Anterior cingulate cortex (tissue), 58 donors: Measurements from ENCODE around the gene CDKN2B.
"Not testable (repeated sequence)": the region's sequence is repeated elsewhere in the genome, so short reads cannot be mapped to it uniquely, and the experiment has no call there.

ENCODE experiments used
- DNase-seq, 58 donors: peaks; one replicate each; lab custom pipeline; 2025; lab: John Stamatoyannopoulos, UW

Gene CDKN2B

GRCh38 chr9:21972361-21972760 is 36.7 kb downstream of the CDKN2B start:
- no peak for DNase-seq

- DNase-seq = no peak
Observed at GRCh38 chr9:21970800-21971640, 38.1 kb downstream of the CDKN2B start.

- DNase-seq = no peak
Observed at GRCh38 chr9:21969951-21970799, 38.9 kb downstream of the CDKN2B start.

- DNase-seq = no peak
Observed at GRCh38 chr9:21969011-21969940, 39.8 kb downstream of the CDKN2B start.

- DNase-seq = no peak
Observed at GRCh38 chr9:21968331-21969010, 40.6 kb downstream of the CDKN2B start.

- DNase-seq = no peak
Observed at GRCh38 chr9:21967702-21968101, 41.4 kb downstream of the CDKN2B start.

GRCh38 chr9:21967169-21967568 is 41.9 kb downstream of the CDKN2B start:
- DNase-seq = no peak

GRCh38 chr9:21966140-21966851 is 42.8 kb downstream of the CDKN2B start:
- no peak for DNase-seq

GRCh38 chr9:21965401-21965951 is 43.6 kb downstream of the CDKN2B start:
- no peak for DNase-seq

- DNase-seq = no peak
Observed at GRCh38 chr9:21964925-21965385, 44.1 kb downstream of the CDKN2B start.

GRCh38 chr9:21961569-21961968 is 47.5 kb downstream of the CDKN2B start:
- no peak for DNase-seq

- not testable (repeated sequence) for DNase-seq
Observed at GRCh38 chr9:21959268-21959667, 49.8 kb downstream of the CDKN2B start.

GRCh38 chr9:21958833-21959232 is 50.3 kb downstream of the CDKN2B start:
- DNase-seq = no peak
